H9 (cell line): ENCODE measurements around the gene DMPK. TPM values are rescaled to one million over a fixed set of nuclear protein-coding genes. Genes with fewer than 3 reads are reported as not detected.

Experiments
- DNase-seq: peaks from one replicate; pipeline ENCODE4 v3.0.0-alpha.2; 2017
- H2AFZ ChIP-seq: one replicate; pipeline ENCODE4 v1.6.1; 2013; ENCODE audit warnings: mild to moderate bottlenecking, low read length, control low read depth, moderate library complexity
- H2AK5ac ChIP-seq: 2 replicates; pipeline ENCODE4 v1.6.1; 2013; ENCODE audit warnings: low read length, control low read depth, mixed read lengths; ENCODE audit not compliant: insufficient read length
- H2BK120ac ChIP-seq: one replicate; pipeline ENCODE4 v1.6.1; 2013; ENCODE audit warnings: low read depth, mild to moderate bottlenecking, low read length, control low read depth, inconsistent platforms; ENCODE audit not compliant: poor library complexity, severe bottlenecking
- H2BK12ac ChIP-seq: 2 replicates; pipeline ENCODE4 v1.6.1; 2013; ENCODE audit warnings: low read length, control low read depth, mixed read lengths, low read depth; ENCODE audit not compliant: insufficient read length
- H2BK15ac ChIP-seq: 2 replicates; pipeline ENCODE4 v1.6.1; 2013; ENCODE audit warnings: low read depth, low read length, control low read depth
- H2BK20ac ChIP-seq: one replicate; pipeline ENCODE4 v1.6.1; 2013; ENCODE audit warnings: low read depth, mild to moderate bottlenecking, low read length, control low read depth, inconsistent platforms; ENCODE audit not compliant: poor library complexity, severe bottlenecking
- H2BK5ac ChIP-seq: 2 replicates; pipeline ENCODE4 v1.6.1; 2013; ENCODE audit warnings: low read length, control low read depth, mixed read lengths; ENCODE audit not compliant: insufficient read length
- H3K14ac ChIP-seq: 2 replicates; pipeline ENCODE4 v1.6.1; 2013; ENCODE audit warnings: low read length, control low read depth; ENCODE audit not compliant: insufficient read depth
- H3K18ac ChIP-seq: 2 replicates; pipeline ENCODE4 v1.6.1; 2013; ENCODE audit warnings: low read depth, mild to moderate bottlenecking, mixed read lengths, low read length, control low read depth; ENCODE audit not compliant: insufficient read length
- H3K23ac ChIP-seq: 2 replicates; pipeline ENCODE4 v1.6.1; 2013; ENCODE audit warnings: low read length, control low read depth, mixed read lengths, low read depth; ENCODE audit not compliant: insufficient read length
- H3K23me2 ChIP-seq: 2 replicates; pipeline ENCODE4 v1.6.1; 2013; ENCODE audit warnings: low read depth, mild to moderate bottlenecking, mixed read lengths, low read length, control low read depth; ENCODE audit not compliant: insufficient read length, poor library complexity, severe bottlenecking
- H3K27ac ChIP-seq: 2 replicates; pipeline ENCODE4 v1.5.1; 2013; ENCODE audit warnings: low read length, control low read depth, mixed read lengths, low read depth; ENCODE audit not compliant: insufficient read length
- H3K27me3 ChIP-seq: 2 replicates; pipeline ENCODE4 v1.6.1; 2013; ENCODE audit warnings: low read length, control low read depth, inconsistent platforms; ENCODE audit not compliant: insufficient read depth
- H3K4ac ChIP-seq: 2 replicates; pipeline ENCODE4 v1.6.1; 2013; ENCODE audit warnings: low read depth, mild to moderate bottlenecking, control low read depth, inconsistent platforms, low read length, moderate library complexity
- H3K4me1 ChIP-seq: 2 replicates; pipeline ENCODE4 v1.6.1; 2013; ENCODE audit warnings: low read length, control low read depth, inconsistent platforms; ENCODE audit not compliant: insufficient read depth
- H3K4me2 ChIP-seq: 2 replicates; pipeline ENCODE4 v1.6.1; 2013; ENCODE audit warnings: low read length, control low read depth, mixed read lengths; ENCODE audit not compliant: insufficient read length, insufficient read depth
- H3K56ac ChIP-seq: 2 replicates; pipeline ENCODE4 v1.6.1; 2013; ENCODE audit warnings: low read depth, mild to moderate bottlenecking, mixed read lengths, low read length, control low read depth; ENCODE audit not compliant: insufficient read length
- H3K79me1 ChIP-seq: 2 replicates; pipeline ENCODE4 v1.6.1; 2013; ENCODE audit warnings: low read depth, mild to moderate bottlenecking, moderate library complexity, low read length, control low read depth, inconsistent platforms; ENCODE audit not compliant: insufficient read depth, poor library complexity, severe bottlenecking
- H3K79me2 ChIP-seq: 2 replicates; pipeline ENCODE4 v1.6.1; 2013; ENCODE audit warnings: low read length, control low read depth, inconsistent platforms; ENCODE audit not compliant: insufficient read depth
- H3K9ac ChIP-seq: 2 replicates; pipeline ENCODE4 v1.6.1; 2013; ENCODE audit warnings: low read length, control low read depth, mixed read lengths; ENCODE audit not compliant: insufficient read length; ENCODE audit errors: extremely low read depth
- H3K9me3 ChIP-seq: one replicate; pipeline ENCODE4 v1.6.1; 2013; ENCODE audit warnings: low read depth, low read length, inconsistent platforms; ENCODE audit not compliant: control insufficient read depth
- H3T11ph ChIP-seq: one replicate; pipeline ENCODE4 v1.6.1; 2013; ENCODE audit warnings: mild to moderate bottlenecking, low read length, control low read depth, inconsistent platforms
- H4K20me1 ChIP-seq: one replicate; pipeline ENCODE4 v1.6.1; 2013; ENCODE audit not compliant: control insufficient read depth, insufficient read length, insufficient read depth
- H4K5ac ChIP-seq: 2 replicates; pipeline ENCODE4 v1.6.1; 2013; ENCODE audit warnings: low read depth, mild to moderate bottlenecking, mixed read lengths, low read length, control low read depth; ENCODE audit not compliant: insufficient read length
- H4K8ac ChIP-seq: replicated peaks from 2 replicates; pipeline ENCODE4 v1.6.1; 2013; ENCODE audit warnings: low read length, control low read depth, mixed read lengths, low read depth; ENCODE audit not compliant: insufficient read length
- H4K91ac ChIP-seq: 2 replicates; pipeline ENCODE4 v1.6.1; 2013; ENCODE audit warnings: low read depth, mild to moderate bottlenecking, moderate library complexity, mixed read lengths, low read length, control low read depth; ENCODE audit not compliant: insufficient read length
- H3K27ac Mint-ChIP-seq, 3 experiments: 2 replicates in 2 of 3; 3 replicates in 1 of 3; pipeline ENCODE4 v1.8.0; 2020 to 2021; ENCODE audit warnings: mixed read lengths in 3 of 3, mild to moderate bottlenecking in 1 of 3, moderate library complexity in 1 of 3
- H3K27me3 Mint-ChIP-seq: 2 replicates; pipeline ENCODE4 v1.8.0; 2021; ENCODE audit warnings: low read depth, mild to moderate bottlenecking, moderate library complexity, mixed read lengths
- H3K36me3 Mint-ChIP-seq, 3 experiments: 2 replicates in 2 of 3; 3 replicates in 1 of 3; pipeline ENCODE4 v1.8.0; 2020 to 2021; ENCODE audit warnings: low read depth in 3 of 3, mixed read lengths in 3 of 3; ENCODE audit not compliant: insufficient read depth in 1 of 3
- H3K4me1 Mint-ChIP-seq, 2 experiments: 2 replicates each; pipeline ENCODE4 v1.8.0; 2020; ENCODE audit warnings: mixed read lengths in 2 of 2
- H3K4me3 Mint-ChIP-seq, 2 experiments: 2 replicates in 1 of 2; 3 replicates in 1 of 2; pipeline ENCODE4 v1.8.0; 2020 to 2021; ENCODE audit warnings: mild to moderate bottlenecking in 2 of 2, mixed read lengths in 2 of 2, moderate library complexity in 1 of 2
- H3K9me3 Mint-ChIP-seq, 2 experiments: 2 replicates in 1 of 2; 3 replicates in 1 of 2; pipeline ENCODE4 v1.8.0; 2020; ENCODE audit warnings: mild to moderate bottlenecking in 2 of 2, mixed read lengths in 2 of 2, moderate library complexity in 1 of 2
- WGBS: extraction: QIAGEN DNeasy Blood & Tissue Kit; methylation state at CpG from one replicate; pipeline ENCODE4 v1.1.7; 2013; ENCODE audit warnings: missing lambda C conversion rate, low lambda C conversion rate, mixed read lengths; ENCODE audit not compliant: insufficient read length; ENCODE audit errors: extremely low coverage; 5-methylcytosine and 5-hydroxymethylcytosine counted together
- total RNA-seq: library from RNA; stranded (reverse); gene quantifications from 2 replicates; pipeline ENCODE4 v1.2.1, GENCODE V29; 2021
- TF ChIP-seq, protein P1 (sequence below): fragments of 200-600 bp; sonication (generic); conservative IDR thresholded peaks from 3 replicates; pipeline ENCODE4 v1.8.0; 2021; ENCODE audit warnings: antibody characterized with exemption, mild to moderate bottlenecking

The DMPK gene
- total RNA-seq, 1 experiment from 2014 or later: 67.4 TPM

GRCh38 chr19:45764945-45765701 is 17.2 kb downstream of the DMPK start:
- Histone ChIP-seq H3K9me3 (no peaks in the 10 kb centered on the region), H4K8ac (no peak overlapping the region), H4K91ac (no peak overlapping the region), H3K14ac (no peak overlapping the region), H3K4me2 (no peak overlapping the region), H3K79me2 (no peaks in the 10 kb centered on the region), H3K27me3 (no peaks in the 10 kb centered on the region), H4K5ac (no peak overlapping the region), H3K4ac (no peak overlapping the region), H3K4me1 (peaks cover 3% of the 10 kb centered on the region; the same call in 1 of the 2 replicates), H3K56ac (no peak overlapping the region), H2AK5ac (no peak overlapping the region), H3K79me1 (no peaks in the 10 kb centered on the region), H2AFZ (no peak overlapping the region), H2BK15ac (no peak overlapping the region), H2BK120ac (no peak overlapping the region), H2BK12ac (no peak overlapping the region), H2BK20ac (no peak overlapping the region), H3K23me2 (peaks cover 20% of the 10 kb centered on the region), H3T11ph (no peak overlapping the region), H3K23ac (no peak overlapping the region), H3K18ac (no peak overlapping the region), H4K20me1 (no peaks in the 10 kb centered on the region), H3K9ac (no peak overlapping the region), H2BK5ac (no peak overlapping the region), H3K27ac (no peak overlapping the region)
- Mint-ChIP-seq H3K4me1 (peaks cover 8 to 35% of the 10 kb centered on the region in 2 experiments), H3K4me3 (peak overlapping the region in 1 of 2 experiments; percentile 69; a peak in 4 of 5 replicates), H3K36me3 (peaks cover 0 to 2% (median 0%) of the 10 kb centered on the region in 3 experiments; a peak in 1 of 7 replicates), H3K27me3 (peaks cover 8% of the 10 kb centered on the region), H3K9me3 (no peaks in the 10 kb centered on the region; a peak in 1 of 5 replicates), H3K27ac (peak overlapping the region in 2 of 3 experiments; percentile 22 to 72; a peak in 1 of 7 replicates)
- TF ChIP-seq, protein P1, sequence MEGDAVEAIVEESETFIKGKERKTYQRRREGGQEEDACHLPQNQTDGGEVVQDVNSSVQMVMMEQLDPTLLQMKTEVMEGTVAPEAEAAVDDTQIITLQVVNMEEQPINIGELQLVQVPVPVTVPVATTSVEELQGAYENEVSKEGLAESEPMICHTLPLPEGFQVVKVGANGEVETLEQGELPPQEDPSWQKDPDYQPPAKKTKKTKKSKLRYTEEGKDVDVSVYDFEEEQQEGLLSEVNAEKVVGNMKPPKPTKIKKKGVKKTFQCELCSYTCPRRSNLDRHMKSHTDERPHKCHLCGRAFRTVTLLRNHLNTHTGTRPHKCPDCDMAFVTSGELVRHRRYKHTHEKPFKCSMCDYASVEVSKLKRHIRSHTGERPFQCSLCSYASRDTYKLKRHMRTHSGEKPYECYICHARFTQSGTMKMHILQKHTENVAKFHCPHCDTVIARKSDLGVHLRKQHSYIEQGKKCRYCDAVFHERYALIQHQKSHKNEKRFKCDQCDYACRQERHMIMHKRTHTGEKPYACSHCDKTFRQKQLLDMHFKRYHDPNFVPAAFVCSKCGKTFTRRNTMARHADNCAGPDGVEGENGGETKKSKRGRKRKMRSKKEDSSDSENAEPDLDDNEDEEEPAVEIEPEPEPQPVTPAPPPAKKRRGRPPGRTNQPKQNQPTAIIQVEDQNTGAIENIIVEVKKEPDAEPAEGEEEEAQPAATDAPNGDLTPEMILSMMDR: no peak
- DNase-seq: no peak
- WGBS: no CpG with 5 or more reads among the region's 21 CpGs
